ENCODE measurements around the gene CLDN19. TPM values are rescaled to one million over a fixed set of nuclear protein-coding genes. Genes with fewer than 3 reads are reported as not detected.

The CLDN19 gene
- total RNA-seq, 1 donor from 2014 or later: 0.06 TPM

DNA sequence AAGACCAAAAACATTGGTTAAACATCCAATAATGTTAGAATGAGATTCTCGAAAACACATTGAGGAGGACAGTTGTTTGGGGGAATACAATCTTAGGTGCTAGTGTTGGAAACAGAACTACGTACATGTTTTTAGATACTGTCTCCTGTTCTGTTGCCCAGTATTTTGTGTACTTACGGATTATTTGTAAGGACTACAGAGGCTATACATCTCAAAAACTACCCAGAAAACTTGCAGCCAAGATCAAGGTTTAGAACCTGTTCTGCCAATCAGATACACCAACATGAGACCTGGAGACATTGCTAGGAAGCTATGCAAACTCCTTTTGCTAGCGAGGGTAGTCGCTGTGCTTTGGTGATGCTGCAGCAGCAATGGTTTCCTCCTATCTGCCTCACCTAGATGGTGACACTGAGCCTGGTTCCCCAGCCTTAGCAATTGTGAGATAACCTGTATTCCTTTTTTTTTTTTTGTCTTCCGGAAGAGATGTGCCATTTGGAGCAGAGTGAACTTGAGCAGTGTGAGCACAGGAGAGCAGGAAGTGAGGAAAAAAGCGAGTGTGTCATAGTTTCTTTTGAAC is 36.1 kb downstream of the CLDN19 start:
- DNase-seq (ENCODE audit: low spot score): no peak

DNA sequence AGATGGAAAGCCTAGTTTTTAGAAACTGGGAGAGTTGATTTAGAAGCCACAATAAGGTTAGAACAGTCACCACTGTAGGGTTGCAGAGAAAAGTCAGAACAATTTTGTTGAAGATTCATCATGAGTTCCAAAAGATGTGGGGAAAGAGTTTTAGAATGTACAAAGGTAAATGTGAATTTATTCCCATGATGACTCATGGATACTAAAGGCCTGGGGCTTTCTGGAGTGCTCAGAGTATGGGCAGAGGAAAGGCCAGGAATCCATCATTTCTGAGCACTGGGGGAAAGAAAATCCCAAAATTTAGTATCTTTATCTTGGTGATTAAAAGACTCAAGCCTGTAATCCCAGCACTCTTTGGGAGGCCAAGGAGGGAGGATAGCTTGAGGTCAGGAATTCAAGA is 40.0 kb downstream of the CLDN19 start:
- DNase-seq (ENCODE audit: low spot score): no peak

DNA sequence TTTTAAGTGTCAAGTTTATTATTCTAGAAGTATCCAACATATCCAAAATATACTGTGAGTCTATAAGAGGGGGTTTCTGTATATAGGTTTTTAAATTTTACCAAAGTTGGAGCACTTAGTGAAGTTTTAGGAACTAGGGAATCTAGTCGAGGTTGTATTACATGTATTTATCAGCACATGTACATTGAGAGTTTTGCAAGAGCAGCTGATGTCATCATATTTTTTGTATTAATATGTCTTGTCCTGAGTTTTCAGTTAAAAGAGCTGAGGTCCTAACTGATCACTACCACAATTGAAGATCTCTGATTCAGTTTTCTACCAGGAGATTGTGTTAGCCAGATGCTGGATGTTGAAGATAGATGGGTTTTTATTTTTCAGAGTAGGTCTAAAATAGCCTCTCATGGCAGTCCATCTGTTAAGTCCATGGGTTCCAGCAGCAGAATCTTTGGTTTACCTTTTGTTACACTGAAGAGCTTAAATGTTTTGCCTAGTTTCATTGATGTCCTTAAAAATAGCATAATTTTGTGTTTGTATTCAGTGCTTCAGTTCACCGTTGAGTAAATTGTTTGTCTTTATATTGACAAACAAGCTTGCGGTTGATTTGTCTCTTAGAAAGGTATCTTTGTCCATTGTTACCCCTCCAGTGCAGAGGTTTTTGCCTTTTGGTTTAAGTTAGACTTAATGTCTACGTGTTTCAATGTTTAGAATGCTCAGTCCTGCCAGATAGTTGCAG is 41.8 kb downstream of the CLDN19 start:
- DNase-seq (ENCODE audit: low spot score): no peak

DNA sequence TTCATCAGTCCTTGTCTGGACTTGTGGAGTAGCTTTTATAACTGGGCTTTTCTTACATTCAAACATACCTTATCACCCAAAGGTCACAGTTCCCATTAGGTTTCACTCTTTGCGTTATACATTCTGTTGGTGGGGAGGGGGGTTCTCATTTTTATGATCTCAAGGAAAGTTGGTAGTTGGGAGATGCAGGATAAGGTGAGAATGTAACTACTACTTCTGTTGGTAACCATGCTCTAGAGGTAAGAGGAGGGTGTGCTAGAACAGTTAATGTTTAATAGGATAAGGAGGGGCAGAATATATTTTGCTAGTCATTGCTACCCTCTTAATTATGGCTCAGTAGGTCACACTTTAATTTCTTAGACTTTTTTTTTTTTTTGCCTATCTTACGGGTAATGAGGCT is 47.1 kb downstream of the CLDN19 start:
- no peak for DNase-seq (ENCODE audit: low spot score)

DNA sequence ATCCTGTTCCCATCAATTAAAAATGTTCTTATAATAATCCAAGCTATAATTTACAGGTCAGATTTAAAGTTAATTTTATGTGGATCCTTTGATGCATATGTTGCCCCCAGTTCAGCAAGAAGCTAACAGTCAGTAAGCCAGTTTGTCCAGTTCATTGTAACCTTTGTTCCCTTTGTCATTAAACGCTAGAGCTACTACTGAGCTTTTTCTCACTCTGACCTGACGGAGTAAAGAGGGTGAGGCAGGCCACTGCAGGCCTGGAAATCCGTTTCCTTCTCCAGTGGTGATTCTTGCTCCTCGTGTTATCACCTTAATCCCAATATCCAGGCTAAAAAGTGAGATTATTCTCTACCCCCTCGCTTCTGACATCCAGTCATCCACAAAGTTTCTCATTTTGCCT is 47.6 kb downstream of the CLDN19 start:
- peak; percentile 29 for DNase-seq (ENCODE audit: low spot score)

DNA sequence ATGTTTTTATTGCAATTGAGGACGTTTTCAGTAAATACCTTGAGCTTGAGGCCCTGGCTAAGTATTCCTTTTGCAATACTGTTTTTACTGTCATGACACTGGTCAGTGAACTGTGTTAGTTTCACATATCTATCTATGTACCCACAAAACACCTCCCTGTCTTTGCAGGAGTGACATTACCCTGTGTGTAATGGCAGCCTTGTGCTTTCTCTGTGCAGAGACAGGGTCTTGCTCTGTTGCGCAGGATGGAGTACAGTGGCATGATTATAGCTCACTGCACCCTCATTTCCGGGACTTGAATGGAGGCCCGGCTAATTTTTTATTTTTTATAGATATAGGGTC is 48.9 kb downstream of the CLDN19 start:
- DNase-seq (ENCODE audit: low spot score): no peak

DNA sequence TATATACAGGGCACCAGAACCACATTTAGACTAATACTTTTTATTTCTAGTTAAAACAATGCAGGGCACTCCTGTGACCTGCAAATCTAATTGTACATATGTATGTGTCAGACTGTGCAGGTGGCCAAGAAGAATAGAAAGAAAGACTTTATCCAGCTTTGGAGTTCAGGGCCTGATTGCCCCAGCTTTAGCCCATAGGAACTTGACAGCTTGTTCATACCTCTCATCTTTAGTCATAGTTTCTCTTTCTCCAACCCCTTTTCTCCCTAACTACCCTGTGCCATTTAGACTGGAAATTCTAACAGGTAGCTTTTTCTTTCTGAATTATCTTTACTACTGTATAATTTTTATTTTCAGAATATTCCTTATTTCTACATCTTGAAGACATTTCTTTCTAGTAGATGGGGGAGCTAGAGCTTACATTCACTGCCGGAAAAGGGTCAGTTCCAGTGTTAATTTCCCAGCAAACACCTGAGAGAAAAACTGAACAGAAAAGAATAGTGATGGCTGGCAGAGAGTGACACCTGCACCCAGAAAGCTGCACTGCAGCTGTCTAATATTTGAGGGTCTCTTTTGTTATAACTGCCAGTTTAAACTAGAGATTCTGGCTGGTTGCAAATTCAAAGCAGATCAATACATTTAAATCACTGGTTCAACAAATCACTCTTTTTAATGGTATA is 49.4 kb downstream of the CLDN19 start:
- no peak for DNase-seq (ENCODE audit: low spot score)

DNA sequence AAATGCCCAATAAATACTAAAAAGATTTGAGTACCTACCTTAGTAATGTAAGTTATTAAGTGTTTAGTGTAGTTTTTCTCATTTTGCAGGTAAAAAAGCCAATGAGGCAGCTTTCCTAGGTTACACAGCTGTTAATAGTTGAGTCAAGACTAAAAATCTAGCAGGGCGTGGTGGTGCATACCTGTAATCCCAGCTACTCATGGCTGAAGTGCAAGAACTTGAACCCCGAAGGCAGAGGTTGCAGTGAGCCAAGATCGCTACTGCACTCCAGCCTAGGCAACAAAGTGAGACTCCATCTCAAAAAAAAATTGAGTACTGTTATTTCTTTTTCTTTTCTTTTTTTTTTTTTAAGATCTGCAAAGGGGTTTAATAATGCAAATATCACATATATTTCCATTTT is 50.1 kb downstream of the CLDN19 start:
- DNase-seq (ENCODE audit: low spot score): no peak

DNA sequence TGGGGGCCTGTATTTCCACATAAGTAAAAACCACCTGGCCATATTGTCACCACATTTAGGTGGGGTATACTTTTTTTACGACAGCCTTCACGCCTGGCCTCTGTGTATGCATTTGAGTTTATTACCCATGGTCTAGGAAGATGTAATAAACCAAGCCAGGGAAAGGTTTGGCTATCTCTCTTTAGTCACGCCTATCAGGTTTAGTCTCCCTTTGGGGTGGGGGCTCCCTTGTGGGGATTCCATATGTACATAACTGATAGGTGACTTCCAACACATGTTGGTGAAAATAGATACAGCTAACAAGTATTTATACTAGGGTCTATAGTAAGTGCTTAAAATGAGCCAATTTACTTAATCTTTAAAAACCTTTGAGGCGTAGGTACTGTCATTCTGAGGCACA is 53.6 kb downstream of the CLDN19 start:
- DNase-seq (ENCODE audit: low spot score): no peak

DNA sequence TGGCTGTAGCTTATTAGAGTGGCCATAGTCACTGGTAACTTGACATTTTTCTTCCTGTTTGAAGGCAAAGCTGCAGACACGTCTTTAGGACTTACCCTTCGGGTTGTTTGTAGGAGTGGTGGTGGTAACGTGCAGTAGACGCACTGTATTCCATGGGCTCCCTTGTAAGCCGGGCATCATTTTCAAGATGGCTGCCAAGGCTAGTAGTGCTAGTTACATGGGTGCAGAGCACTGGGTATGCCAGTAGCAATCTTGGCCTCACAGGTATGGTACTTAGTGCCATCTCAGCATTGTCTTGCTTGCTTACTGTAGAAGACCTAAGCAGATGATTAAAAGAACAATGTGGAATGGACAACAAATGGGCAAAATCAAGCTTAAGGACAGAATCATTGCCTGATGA is 55.9 kb downstream of the CLDN19 start:
- DNase-seq (ENCODE audit: low spot score): no peak

Other genes starting within 250 kb of the CLDN19 start
- 25.4 TPM for gene PPIH, start 81.8 kb downstream of the CLDN19 start, total RNA-seq
- gene YBX1, start 57.8 kb downstream of the CLDN19 start, total RNA-seq: 408 TPM
- 41.9 TPM for gene P3H1, start 26.8 kb upstream of the CLDN19 start, total RNA-seq
- 6.7 TPM for gene C1orf50, start 27.0 kb upstream of the CLDN19 start, total RNA-seq
- gene TMEM269, start 44.8 kb upstream of the CLDN19 start, total RNA-seq: 0.06 TPM
- 16.6 TPM for gene ERMAP, start 76.9 kb upstream of the CLDN19 start, total RNA-seq
- 17.8 TPM for gene SVBP, start 77.2 kb upstream of the CLDN19 start, total RNA-seq
- 10.6 TPM for gene ZNF691, start 106.4 kb upstream of the CLDN19 start, total RNA-seq
- 142 TPM for gene SLC2A1, start 218.6 kb upstream of the CLDN19 start, total RNA-seq